ENCODE data around the gene DYNLT3. TPM values are rescaled to one million over a fixed set of nuclear protein-coding genes. Genes with fewer than 3 reads are reported as not detected.

DYNLT3 gene
- total RNA-seq, 1 donor from 2014 or later = 27.6 TPM

GRCh38 chrX:37840931-37841330, 6.4 kb downstream of the DYNLT3 start:
- DNase-seq = no peak

DNA sequence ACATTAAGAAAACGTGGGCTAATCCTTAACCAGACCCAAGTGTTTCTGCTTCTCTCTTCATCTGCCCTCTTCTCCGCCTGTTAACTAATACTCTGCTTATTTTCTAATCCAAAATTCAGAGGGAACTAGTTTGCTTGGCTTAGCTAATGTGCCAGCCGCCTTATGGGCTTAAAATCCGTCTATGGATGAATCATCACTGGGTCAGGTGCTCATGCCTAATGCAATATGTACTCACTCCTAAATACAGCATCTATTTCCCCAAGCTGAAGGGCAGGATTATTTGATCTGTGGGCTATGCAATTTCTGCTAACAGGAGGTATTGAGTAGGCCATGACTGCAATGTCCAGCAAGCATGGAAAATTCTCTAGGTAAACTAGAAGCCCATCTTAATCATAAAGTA, 12.4 kb downstream of the DYNLT3 start:
- DNase-seq = no peak

GRCh38 chrX:37830371-37830770, 17.0 kb downstream of the DYNLT3 start:
- DNase-seq = no peak

GRCh38 chrX:37829721-37830120, 17.6 kb downstream of the DYNLT3 start:
- no peak for DNase-seq

GRCh38 chrX:37825215-37825842, 22.0 kb downstream of the DYNLT3 start:
- no peak for DNase-seq

DNA sequence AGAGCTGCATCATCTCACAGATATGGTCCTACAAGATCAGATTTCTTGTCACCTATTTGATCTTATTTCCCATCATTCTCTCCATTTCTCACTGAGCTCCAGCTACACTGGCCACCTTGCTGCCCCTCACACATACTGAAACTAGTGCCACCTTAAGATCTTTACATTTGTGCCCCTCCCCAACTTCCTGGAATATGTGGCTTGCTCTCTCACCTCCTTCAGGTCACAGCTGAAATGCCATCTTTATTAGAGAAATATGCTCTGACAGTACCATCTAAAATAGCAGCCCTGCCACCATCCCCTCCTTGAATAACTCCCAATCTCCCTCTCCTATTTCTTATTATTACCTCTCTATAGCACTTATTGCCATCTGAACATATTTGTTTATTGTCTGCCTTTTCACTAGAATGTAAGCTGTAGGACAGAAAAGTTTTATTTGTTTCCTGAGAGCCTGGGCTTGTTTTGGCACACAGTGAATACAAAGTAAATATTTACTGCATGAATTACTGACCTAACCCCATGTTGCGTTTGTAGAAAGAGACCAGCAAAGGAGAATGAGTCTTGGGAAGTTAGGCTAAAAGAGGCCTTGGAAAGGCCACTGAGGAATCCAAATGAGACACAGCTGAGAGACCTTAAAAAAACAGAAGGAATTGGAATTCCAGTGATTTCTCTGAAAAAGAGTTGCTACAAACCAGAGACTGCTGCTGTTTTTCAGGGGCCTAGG, 22.7 kb downstream of the DYNLT3 start:
- DNase-seq = no peak

GRCh38 chrX:37820646-37821045, 26.7 kb downstream of the DYNLT3 start:
- no peak for DNase-seq

DNA sequence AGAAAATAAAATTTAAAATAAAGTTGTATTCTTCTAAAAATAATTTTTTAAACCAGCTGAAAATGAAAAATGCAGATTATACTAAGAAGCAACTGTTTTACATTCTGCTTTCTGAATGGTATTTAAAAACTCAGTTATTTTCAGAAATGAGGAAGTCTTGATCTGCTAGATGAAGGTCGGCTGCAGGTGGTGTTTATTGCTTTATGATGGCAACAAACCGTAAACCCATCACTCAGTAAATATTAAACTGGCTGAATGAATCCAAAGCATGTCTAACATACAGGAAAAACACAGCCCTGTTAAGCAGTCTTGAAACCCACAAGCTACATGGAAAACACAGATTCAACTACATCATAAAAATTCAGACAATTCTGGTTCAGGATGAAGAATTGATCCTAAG, 29.3 kb downstream of the DYNLT3 start:
- DNase-seq = no peak

DNA sequence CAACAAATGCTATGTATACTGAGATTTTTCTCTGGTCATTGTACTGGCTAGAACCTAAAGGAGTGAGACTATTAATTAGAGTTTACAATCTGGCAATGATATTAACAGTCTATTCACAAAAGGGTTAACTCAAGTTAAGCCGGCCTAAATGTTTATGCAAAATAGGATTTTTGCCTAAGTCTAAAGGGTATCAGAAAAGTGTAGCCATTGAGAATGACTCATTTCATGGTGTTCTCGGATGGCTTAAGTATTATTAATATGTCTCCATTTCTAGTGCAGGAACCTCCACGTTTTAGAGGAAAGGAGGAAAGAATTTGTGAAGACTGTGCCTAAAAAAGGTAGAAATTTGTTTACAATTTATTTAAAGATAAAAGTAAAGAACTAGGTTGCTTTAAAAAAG, 29.8 kb downstream of the DYNLT3 start:
- DNase-seq = no peak

- DNase-seq = no peak
Observed at GRCh38 chrX:37817176-37817575, 30.2 kb downstream of the DYNLT3 start.

- DNase-seq = no peak
Observed at GRCh38 chrX:37816766-37817165, 30.6 kb downstream of the DYNLT3 start.

- no peak for DNase-seq
Observed at GRCh38 chrX:37815366-37815765, 32.0 kb downstream of the DYNLT3 start.

- DNase-seq = no peak
Observed at GRCh38 chrX:37813570-37813969, 33.8 kb downstream of the DYNLT3 start.

GRCh38 chrX:37812110-37812509, 35.3 kb downstream of the DYNLT3 start:
- no peak for DNase-seq

- no peak for DNase-seq
Observed at GRCh38 chrX:37809970-37810369, 37.4 kb downstream of the DYNLT3 start.

- no peak for DNase-seq
Observed at GRCh38 chrX:37803057-37803456, 44.3 kb downstream of the DYNLT3 start.

GRCh38 chrX:37802028-37802427, 45.3 kb downstream of the DYNLT3 start:
- DNase-seq = no peak

DNA sequence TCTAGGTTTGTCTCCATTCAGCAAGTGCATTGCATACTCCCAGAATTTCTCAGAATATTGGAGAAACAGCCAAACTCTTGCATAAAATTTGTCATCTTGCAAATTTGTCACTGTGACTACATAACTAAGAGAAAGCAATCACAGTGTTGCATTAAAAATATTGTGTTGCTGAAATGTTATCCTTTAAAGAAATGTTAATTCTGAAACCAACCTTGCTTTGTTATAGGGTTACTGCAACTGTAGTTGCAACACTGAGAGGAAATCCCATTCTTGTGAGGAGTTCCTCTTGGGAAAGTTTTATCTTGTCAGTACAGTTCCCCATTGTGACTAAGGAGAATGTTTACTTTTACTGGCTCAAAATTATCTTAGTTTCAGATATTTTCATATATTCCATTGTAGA, 46.7 kb downstream of the DYNLT3 start:
- DNase-seq = no peak

DNA sequence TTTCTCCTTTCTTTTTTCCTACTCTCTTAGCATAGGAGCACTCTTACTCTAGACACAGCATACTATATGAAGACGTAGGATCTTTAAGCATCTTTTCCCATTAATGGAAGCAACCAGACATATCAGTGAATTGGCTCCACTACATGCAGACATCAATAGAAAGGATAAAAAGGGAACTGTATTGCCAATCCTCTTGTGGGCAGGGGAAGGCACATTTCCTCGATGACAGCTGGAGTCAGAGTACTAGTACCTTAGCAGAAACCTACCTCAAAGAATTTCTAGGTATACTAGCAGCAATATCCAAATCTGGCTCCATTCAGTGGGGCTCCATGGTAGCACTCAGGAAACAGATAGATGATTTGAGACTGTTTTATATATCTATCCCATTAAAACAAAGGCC, 47.4 kb downstream of the DYNLT3 start:
- no peak for DNase-seq

DNA sequence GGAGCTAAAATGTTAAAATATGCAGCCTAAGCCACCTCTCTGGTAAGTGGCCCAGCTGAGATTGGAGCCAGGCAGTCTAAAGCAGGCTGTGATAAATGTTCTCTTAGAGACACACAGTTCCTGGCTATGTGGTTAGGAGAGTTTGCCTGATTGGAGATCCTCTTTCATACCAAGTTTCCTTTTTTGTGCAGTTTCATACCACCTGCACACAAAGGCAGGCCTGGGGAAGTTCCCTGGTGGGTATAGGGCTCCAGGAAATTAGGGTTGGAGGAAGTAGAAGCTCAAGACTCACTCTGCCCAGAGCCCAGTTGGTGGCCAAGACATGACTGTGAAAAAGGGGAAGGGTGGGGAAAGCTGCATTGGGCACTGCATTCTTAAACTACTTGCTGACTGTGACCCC, 50.6 kb downstream of the DYNLT3 start:
- DNase-seq = no peak

- no peak for DNase-seq
Observed at GRCh38 chrX:37796310-37796709, 51.1 kb downstream of the DYNLT3 start.

All from occipital lobe (tissue), 2 donors.